LoVo (cell line): ENCODE measurements around the gene HGF.

Experiments
- DNase-seq: peaks from one replicate; pipeline ENCODE4 v3.0.0-alpha.2; 2016; ENCODE audit warnings: low spot score

The HGF gene

GRCh38 chr7:81682873-81683272 is 87.0 kb downstream of the HGF start:
- no peak for DNase-seq

GRCh38 chr7:81680120-81680519 is 89.7 kb downstream of the HGF start:
- DNase-seq = no peak

DNA sequence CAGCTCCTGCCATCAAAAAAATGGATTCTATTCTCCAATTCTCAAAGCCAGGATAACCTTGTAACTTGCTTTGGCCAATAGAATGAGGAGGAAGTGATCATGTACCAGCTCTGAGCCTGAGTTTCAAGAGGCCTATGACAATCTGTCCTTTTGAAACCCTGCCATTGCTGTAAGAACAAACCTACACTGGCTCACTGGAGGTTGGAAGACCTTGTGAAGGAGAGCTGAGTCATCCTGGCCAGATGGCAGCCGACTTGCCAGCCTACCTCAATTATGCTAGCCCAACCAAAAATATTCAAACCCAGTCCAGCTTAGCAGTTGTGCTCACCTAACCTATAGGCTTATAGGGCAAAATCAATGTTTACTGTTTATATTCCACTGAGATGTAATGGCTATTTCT is 93.0 kb downstream of the HGF start:
- no peak for DNase-seq

GRCh38 chr7:81676105-81676811 is 93.6 kb downstream of the HGF start:
- DNase-seq = no peak

DNA sequence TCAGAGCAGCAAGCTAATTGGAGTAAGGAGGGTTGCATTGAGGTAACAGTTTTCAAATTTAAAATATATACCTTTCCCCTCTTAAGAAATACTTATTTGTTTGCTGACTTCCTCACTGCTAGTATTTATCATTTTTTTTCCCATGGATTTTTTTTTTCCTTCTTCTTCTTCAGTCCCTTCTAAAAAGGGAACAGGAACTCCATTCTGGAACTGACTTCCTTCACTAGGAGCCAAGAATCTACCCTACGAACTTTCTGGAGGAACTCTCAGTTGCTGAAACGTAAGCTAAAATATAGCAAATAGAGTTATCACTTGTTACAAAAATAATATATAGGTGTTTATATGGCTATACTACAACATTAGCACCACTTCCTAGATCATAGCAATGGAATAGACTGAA is 95.4 kb downstream of the HGF start:
- DNase-seq = no peak

- no peak for DNase-seq
Observed at GRCh38 chr7:81672872-81673271, 97.0 kb downstream of the HGF start.

- DNase-seq = peak; percentile 8
Observed at GRCh38 chr7:81669476-81670105, 100.3 kb downstream of the HGF start.

DNA sequence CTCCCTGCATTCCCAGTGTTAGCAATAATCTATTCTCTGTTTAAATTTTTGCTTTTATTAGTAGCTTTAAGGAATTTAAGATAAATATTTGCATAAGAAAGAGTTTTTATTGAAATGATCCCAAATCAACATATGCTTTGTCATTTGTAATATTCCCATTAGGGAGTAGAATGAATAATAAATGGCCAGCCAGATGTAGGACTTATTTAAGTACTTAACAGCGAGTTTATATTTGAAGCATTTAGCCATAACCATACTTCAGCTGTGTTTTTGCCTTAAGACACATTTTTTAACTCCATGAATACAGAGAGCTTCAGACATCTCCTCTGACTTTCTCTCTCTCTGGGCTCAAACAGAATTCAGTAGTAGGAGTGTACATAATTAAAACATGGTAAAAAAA is 103.6 kb downstream of the HGF start:
- no peak for DNase-seq

GRCh38 chr7:81665236-81665635 is 104.6 kb downstream of the HGF start:
- no peak for DNase-seq

DNA sequence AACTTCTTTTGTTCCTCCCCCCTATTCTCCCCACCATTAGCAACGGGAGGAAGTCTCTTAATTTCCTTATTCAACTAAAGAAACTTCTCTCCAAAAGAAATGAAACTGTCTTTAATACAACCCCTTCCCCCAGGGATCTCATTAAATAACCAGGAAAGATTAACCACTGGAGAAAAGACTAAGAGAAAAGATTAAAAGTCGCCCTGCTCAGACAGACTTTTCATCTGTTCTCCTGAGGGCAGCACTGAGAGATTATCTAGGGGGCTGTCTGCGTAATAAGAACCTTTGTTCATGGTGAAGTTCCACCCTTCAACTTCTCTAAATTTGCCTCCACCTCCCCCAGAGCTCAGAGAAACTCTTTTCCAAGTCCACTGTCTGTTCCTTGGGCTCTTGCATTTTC is 105.5 kb downstream of the HGF start:
- DNase-seq = no peak

- no peak for DNase-seq
Observed at GRCh38 chr7:81662531-81662930, 107.3 kb downstream of the HGF start.

DNA sequence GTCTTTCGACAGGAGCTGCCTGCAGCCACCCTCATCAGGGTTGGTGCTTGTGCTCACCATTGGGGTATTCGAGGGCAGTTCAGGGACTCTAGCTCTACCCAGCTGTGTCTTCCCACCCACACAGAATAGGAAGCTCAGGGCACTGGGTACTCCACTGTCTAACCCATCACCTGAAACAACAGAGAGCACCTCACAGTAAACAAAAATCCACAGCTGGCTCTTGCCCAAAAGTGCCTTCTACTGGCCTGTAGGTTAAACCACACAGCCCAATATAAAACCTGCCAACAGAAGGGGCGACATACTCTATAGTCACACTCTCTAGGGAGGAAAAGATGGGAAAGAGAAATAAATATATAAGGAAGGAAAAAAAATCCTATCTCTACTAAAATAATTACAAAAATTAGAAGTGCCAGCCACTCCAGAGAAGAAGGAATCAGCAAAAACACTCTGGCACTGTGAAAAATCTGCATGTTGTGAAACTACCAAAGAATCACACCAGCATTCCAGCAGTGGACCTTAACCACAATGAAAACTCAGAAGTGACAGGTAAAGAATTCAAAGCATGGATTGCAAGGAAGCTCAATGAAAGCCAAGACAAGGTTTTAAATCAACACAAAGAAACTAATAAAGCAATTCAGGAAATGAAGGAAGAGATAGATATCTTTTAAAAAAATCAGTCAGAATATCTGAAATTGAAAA is 110.0 kb downstream of the HGF start:
- no peak for DNase-seq

DNA sequence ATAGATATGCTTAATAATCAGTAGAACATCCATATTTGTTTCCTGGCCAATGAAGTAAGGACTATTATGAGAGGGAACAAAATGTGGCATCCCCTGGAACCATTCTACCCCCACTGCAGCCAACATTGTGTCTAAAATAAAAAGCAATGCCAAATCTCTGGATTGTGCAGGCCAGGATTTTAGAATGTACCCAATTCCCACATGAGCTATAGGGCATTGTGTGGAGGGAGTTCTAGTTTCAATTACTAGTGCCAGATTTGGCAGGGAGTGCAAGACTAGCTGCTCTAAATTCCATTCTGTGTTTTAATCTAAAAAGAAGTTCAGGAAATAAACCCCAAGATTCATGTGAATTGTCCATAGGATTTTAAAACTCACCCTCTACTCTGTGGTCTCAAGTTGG is 112.3 kb downstream of the HGF start:
- DNase-seq = no peak

- DNase-seq = no peak
Observed at GRCh38 chr7:81655271-81655670, 114.6 kb downstream of the HGF start.

- DNase-seq = no peak
Observed at GRCh38 chr7:81652225-81652624, 117.6 kb downstream of the HGF start.
